ENCODE data around the gene SDK1. TPM values are rescaled to one million over a fixed set of nuclear protein-coding genes. Genes with fewer than 3 reads are reported as not detected.

Gene SDK1
- total and polyA plus RNA-seq, 7 donors: 0.31 to 2.4 (median 1.3) TPM

GRCh38 chr7:3893151-3893788 lies 592.2 kb downstream of the SDK1 start:
- H3K4me1 ChIP-seq: peaks cover 26% of the 10 kb centered on the region
- H3K36me3 ChIP-seq (ENCODE audit: insufficient read depth in 1 of 2, low read depth in 1 of 2): no peaks in the 10 kb centered on the region
- no peak overlapping the region for H3K27ac ChIP-seq
- H3K9me3 ChIP-seq: no peaks in the 10 kb centered on the region
- H3K27me3 ChIP-seq (ENCODE audit: insufficient read depth in 3 of 3, low read length in 2 of 3): no peaks in the 10 kb centered on the region
- ATAC-seq (no peak), DNase-seq (no peak)
- TF ChIP-seq CTCF (IDR thresholded peaks at IDR 0.05): no peak
- WGBS, 3 donors: 81 to 92% (median 85%) methylated on average over 12 of the region's 12 CpGs
- intact Hi-C loops (cut with DNase I): loop anchor here (10.0 kb wide), 3 partner anchors 588 to 1028 kb away; partner anchors contain the start of gene SDK1 (in 1 of the 2)
- no peak overlapping the region for H3K4me3 ChIP-seq

GRCh38 chr7:3893789-3894153 lies 592.7 kb downstream of the SDK1 start:
- TF ChIP-seq CTCF (IDR thresholded peaks at IDR 0.05): no peak
- no peak for DNase-seq
- Histone ChIP-seq H3K36me3 (ENCODE audit: insufficient read depth in 1 of 2, low read depth in 1 of 2) (no peaks in the 10 kb centered on the region), H3K4me1 (peaks cover 28% of the 10 kb centered on the region), H3K27ac (no peak overlapping the region), H3K9me3 (no peaks in the 10 kb centered on the region), H3K27me3 (ENCODE audit: insufficient read depth in 3 of 3, low read length in 2 of 3) (no peaks in the 10 kb centered on the region), H3K4me3 (no peak overlapping the region)
- no peak for ATAC-seq
- WGBS, 3 donors: 53 to 62% (median 54%) methylated on average over 4 of the region's 4 CpGs
- intact Hi-C loops (cut with DNase I): loop anchor here (10.0 kb wide), 3 partner anchors 589 to 1029 kb away; partner anchors contain the start of gene SDK1 (in 1 of the 2)

GRCh38 chr7:3895341-3896116 lies 594.5 kb downstream of the SDK1 start:
- H3K4me3 ChIP-seq: no peak overlapping the region
- 77 to 87% (median 81%) methylated on average over 9 of the region's 9 CpGs for WGBS, 3 donors
- intact Hi-C loops (cut with DNase I): loop anchor here (10.0 kb wide), 3 partner anchors 591 to 1031 kb away; partner anchors contain the start of gene SDK1 (in 1 of the 2)
- H3K36me3 ChIP-seq (ENCODE audit: insufficient read depth in 1 of 2, low read depth in 1 of 2): no peaks in the 10 kb centered on the region
- H3K27me3 ChIP-seq (ENCODE audit: insufficient read depth in 3 of 3, low read length in 2 of 3): no peaks in the 10 kb centered on the region
- TF ChIP-seq CTCF (IDR thresholded peaks at IDR 0.05): no peak
- H3K9me3 ChIP-seq: no peaks in the 10 kb centered on the region
- ATAC-seq: no peak
- no peak for DNase-seq
- H3K4me1 ChIP-seq: peaks cover 32% of the 10 kb centered on the region
- no peak overlapping the region for H3K27ac ChIP-seq

- ATAC-seq (no peak), DNase-seq (no peak)
- no peak for TF ChIP-seq CTCF (IDR thresholded peaks at IDR 0.05)
- intact Hi-C loops (cut with DNase I): loop anchor here (10.0 kb wide), 3 partner anchors 591 to 1031 kb away; partner anchors contain the start of gene SDK1 (in 1 of the 2)
- 49 to 60% (median 50%) methylated on average over 6 of the region's 6 CpGs for WGBS, 3 donors
- Histone ChIP-seq H3K27me3 (ENCODE audit: insufficient read depth in 3 of 3, low read length in 2 of 3) (no peaks in the 10 kb centered on the region), H3K9me3 (no peaks in the 10 kb centered on the region), H3K27ac (peak overlapping the region; percentile 72), H3K4me1 (peaks cover 32% of the 10 kb centered on the region), H3K4me3 (no peak overlapping the region), H3K36me3 (ENCODE audit: insufficient read depth in 1 of 2, low read depth in 1 of 2) (no peaks in the 10 kb centered on the region)
Observed at GRCh38 chr7:3896169-3896765, 595.2 kb downstream of the SDK1 start.

Data from psoas muscle (tissue), 8 donors.